ENCODE data around the gene HNRNPM. TPM values are rescaled to one million over a fixed set of nuclear protein-coding genes. Genes with fewer than 3 reads are reported as not detected.

Gene HNRNPM
- polyA plus RNA-seq, 1 donor = 222 TPM

DNA sequence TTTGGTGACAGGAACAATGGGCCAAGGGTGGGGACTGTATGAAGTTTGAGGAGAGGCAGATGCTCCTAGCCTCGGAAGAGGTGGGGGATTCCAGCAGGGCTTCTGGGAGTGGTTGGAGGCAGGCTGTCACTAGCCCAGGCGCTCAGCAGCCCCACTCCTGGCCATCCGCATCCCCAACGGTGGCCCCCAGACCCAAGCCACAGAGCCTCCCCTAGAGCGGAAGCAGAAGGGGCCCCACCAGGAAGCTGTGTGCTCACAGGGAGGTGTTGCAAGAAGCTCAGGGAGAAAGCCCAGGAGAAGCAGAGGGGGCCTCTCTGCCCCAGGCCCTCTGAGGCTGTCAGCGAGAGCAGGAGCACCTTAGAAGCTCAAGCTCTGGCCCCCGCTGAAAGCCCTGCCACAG is 49.4 kb downstream of the HNRNPM start:
- H3K4me1 ChIP-seq (ENCODE audit: control insufficient read depth, insufficient read depth, low read length) = no peaks in the 10 kb centered on the region
- no peak overlapping the region for H3K27ac ChIP-seq (ENCODE audit: low read length)
- peaks cover 12% of the 10 kb centered on the region for H3K36me3 ChIP-seq (ENCODE audit: control insufficient read depth, insufficient read depth, low read length)
- no CpG with 5 or more reads among the region's 7 CpGs for WGBS (ENCODE audit: insufficient coverage, low lambda C conversion rate)
- peaks cover 3% of the 10 kb centered on the region for H3K9me3 ChIP-seq (ENCODE audit: control insufficient read depth, low read depth, low read length)
- DNase-seq = no peak
- no peak overlapping the region for H3K4me3 ChIP-seq (ENCODE audit: low read length)
- no peaks in the 10 kb centered on the region for H3K27me3 ChIP-seq (ENCODE audit: control insufficient read depth, insufficient read depth, low read length)

- Histone ChIP-seq H3K4me3 (ENCODE audit: low read length) (no peak overlapping the region), H3K36me3 (ENCODE audit: control insufficient read depth, insufficient read depth, low read length) (no peaks in the 10 kb centered on the region), H3K4me1 (ENCODE audit: control insufficient read depth, insufficient read depth, low read length) (no peaks in the 10 kb centered on the region), H3K27me3 (ENCODE audit: control insufficient read depth, insufficient read depth, low read length) (no peaks in the 10 kb centered on the region), H3K27ac (ENCODE audit: low read length) (no peak overlapping the region), H3K9me3 (ENCODE audit: control insufficient read depth, low read depth, low read length) (peaks cover 3% of the 10 kb centered on the region)
- WGBS (ENCODE audit: insufficient coverage, low lambda C conversion rate) = no CpG with 5 or more reads among the region's 22 CpGs
- DNase-seq = no peak
Observed at GRCh38 chr19:8498295-8498694, 53.5 kb downstream of the HNRNPM start.

DNA sequence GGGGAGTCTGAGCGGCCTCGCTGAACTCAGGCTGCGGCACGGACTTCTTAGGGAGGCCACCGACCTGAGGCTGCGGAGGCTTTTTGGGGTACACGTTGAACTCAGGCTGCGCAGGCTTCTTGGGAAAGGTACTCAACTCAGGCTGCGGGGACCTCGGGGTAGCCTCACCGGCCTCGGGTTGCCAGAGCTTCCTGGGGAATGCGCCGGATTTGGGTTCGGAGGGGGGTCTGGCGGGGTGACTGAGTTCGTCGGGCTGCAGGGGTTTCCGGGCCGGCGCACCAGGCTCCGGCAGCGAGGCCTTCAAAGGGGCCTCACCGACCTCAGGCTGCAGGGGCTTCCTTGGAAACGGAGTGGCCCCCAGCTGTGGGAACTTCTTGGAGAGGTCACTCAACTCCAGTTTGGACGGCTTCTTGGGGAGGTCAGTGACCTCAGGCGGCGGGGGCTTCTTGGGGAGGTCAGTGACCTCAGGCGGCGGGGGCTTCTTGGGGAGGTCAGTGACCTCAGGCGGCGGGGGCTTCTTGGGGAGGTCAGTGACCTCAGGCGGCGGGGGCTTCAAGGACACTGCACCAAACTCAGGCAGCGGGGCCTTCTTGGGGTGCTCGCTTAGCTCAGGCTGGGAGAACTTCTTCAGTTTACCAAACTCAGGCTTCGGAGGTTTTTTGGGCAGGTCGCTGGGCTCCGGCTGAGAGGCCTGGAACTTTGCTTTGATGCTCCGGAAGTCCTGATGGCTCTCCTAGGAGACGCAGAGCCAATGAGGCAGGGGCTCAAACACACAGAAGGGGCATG is 54.5 kb downstream of the HNRNPM start:
- Histone ChIP-seq H3K27ac (ENCODE audit: low read length) (no peak overlapping the region), H3K27me3 (ENCODE audit: control insufficient read depth, insufficient read depth, low read length) (no peaks in the 10 kb centered on the region), H3K4me1 (ENCODE audit: control insufficient read depth, insufficient read depth, low read length) (no peaks in the 10 kb centered on the region), H3K4me3 (ENCODE audit: low read length) (no peak overlapping the region), H3K9me3 (ENCODE audit: control insufficient read depth, low read depth, low read length) (peaks cover 3% of the 10 kb centered on the region), H3K36me3 (ENCODE audit: control insufficient read depth, insufficient read depth, low read length) (no peaks in the 10 kb centered on the region)
- no peak for DNase-seq
- no CpG with 5 or more reads among the region's 41 CpGs for WGBS (ENCODE audit: insufficient coverage, low lambda C conversion rate)

DNA sequence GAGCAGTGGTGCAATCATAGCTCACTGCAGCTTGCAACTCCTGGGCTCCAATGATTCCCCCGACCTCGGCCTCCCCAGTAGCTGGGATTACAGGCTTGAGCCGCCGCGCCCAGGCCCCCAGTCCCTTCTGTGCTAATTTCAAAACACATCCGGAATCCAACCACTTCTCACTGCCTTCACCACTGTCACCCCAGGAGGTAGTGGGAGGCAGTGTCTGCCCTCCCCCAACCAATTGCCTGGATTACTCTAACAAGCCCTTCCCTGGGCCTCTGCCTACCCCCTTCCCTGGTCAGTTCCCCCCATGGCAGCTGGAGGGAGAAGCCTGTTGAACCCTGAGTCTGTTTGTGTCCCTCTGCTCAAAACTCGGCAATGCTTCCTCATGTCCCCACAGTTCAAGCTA is 55.4 kb downstream of the HNRNPM start:
- Histone ChIP-seq H3K9me3 (ENCODE audit: control insufficient read depth, low read depth, low read length) (peaks cover 3% of the 10 kb centered on the region), H3K27ac (ENCODE audit: low read length) (no peak overlapping the region), H3K36me3 (ENCODE audit: control insufficient read depth, insufficient read depth, low read length) (no peaks in the 10 kb centered on the region), H3K27me3 (ENCODE audit: control insufficient read depth, insufficient read depth, low read length) (no peaks in the 10 kb centered on the region), H3K4me1 (ENCODE audit: control insufficient read depth, insufficient read depth, low read length) (no peaks in the 10 kb centered on the region), H3K4me3 (ENCODE audit: low read length) (no peak overlapping the region)
- WGBS (ENCODE audit: insufficient coverage, low lambda C conversion rate) = no CpG with 5 or more reads among the region's 7 CpGs
- no peak for DNase-seq

- DNase-seq = no peak
- Histone ChIP-seq H3K27ac (ENCODE audit: low read length) (no peak overlapping the region), H3K36me3 (ENCODE audit: control insufficient read depth, insufficient read depth, low read length) (no peaks in the 10 kb centered on the region), H3K27me3 (ENCODE audit: control insufficient read depth, insufficient read depth, low read length) (no peaks in the 10 kb centered on the region), H3K4me1 (ENCODE audit: control insufficient read depth, insufficient read depth, low read length) (peaks cover 4% of the 10 kb centered on the region), H3K9me3 (ENCODE audit: control insufficient read depth, low read depth, low read length) (peaks cover 3% of the 10 kb centered on the region), H3K4me3 (ENCODE audit: low read length) (no peak overlapping the region)
- no CpG with 5 or more reads among the region's 6 CpGs for WGBS (ENCODE audit: insufficient coverage, low lambda C conversion rate)
Observed at GRCh38 chr19:8501516-8501915, 56.7 kb downstream of the HNRNPM start.

DNA sequence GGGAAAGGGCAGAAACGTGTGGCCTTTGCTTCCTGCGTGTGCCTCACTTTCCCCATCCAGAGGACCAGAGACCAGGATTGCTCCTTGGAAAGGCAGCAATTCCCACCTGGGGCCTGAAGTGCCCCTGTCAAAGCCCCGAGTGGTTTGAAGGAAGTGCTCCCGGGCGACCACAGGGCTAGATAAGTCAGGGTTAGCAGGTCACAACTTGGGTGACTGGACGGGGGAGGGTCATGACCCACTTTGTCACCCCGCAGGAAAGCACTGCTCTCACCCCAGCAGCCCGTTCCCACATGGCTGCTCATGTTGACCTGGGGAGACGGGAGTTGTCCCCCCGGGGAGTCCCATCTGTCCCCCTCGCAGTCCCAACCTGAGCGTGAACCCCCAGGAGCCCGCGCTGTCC is 57.2 kb downstream of the HNRNPM start:
- no CpG with 5 or more reads among the region's 14 CpGs for WGBS (ENCODE audit: insufficient coverage, low lambda C conversion rate)
- no peak for DNase-seq
- Histone ChIP-seq H3K36me3 (ENCODE audit: control insufficient read depth, insufficient read depth, low read length) (no peaks in the 10 kb centered on the region), H3K27me3 (ENCODE audit: control insufficient read depth, insufficient read depth, low read length) (no peaks in the 10 kb centered on the region), H3K4me1 (ENCODE audit: control insufficient read depth, insufficient read depth, low read length) (peaks cover 6% of the 10 kb centered on the region), H3K4me3 (ENCODE audit: low read length) (no peak overlapping the region), H3K27ac (ENCODE audit: low read length) (no peak overlapping the region), H3K9me3 (ENCODE audit: control insufficient read depth, low read depth, low read length) (peaks cover 3% of the 10 kb centered on the region)

- Histone ChIP-seq H3K9me3 (ENCODE audit: control insufficient read depth, low read depth, low read length) (peaks cover 3% of the 10 kb centered on the region), H3K4me1 (ENCODE audit: control insufficient read depth, insufficient read depth, low read length) (peaks cover 6% of the 10 kb centered on the region), H3K27me3 (ENCODE audit: control insufficient read depth, insufficient read depth, low read length) (no peaks in the 10 kb centered on the region), H3K36me3 (ENCODE audit: control insufficient read depth, insufficient read depth, low read length) (no peaks in the 10 kb centered on the region), H3K27ac (ENCODE audit: low read length) (no peak overlapping the region), H3K4me3 (ENCODE audit: low read length) (no peak overlapping the region)
- no peak for DNase-seq
- WGBS (ENCODE audit: insufficient coverage, low lambda C conversion rate) = no CpG with 5 or more reads among the region's 7 CpGs
Observed at GRCh38 chr19:8503510-8503909, 58.7 kb downstream of the HNRNPM start.

DNA sequence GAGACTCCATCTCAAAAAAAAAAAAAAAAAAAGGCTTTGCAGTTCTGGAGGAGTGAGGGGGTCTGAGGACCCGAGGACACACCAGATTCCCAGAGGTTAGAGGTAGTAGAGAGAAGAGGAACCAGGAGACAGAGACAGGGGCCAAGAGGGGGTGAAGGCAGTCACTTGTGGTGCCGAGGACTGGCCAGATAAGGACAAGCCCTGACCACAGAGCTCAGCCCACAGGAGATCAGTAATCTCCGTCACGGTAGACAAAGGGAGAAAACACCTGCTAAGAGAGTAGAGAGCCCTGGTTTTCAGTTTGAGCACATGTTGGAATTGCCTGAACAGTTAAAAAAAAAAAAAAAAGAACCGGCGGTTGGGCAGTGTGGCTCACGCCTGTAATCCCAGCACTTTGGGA is 59.4 kb downstream of the HNRNPM start:
- no CpG with 5 or more reads among the region's 7 CpGs for WGBS (ENCODE audit: insufficient coverage, low lambda C conversion rate)
- Histone ChIP-seq H3K27ac (ENCODE audit: low read length) (no peak overlapping the region), H3K27me3 (ENCODE audit: control insufficient read depth, insufficient read depth, low read length) (no peaks in the 10 kb centered on the region), H3K4me3 (ENCODE audit: low read length) (no peak overlapping the region), H3K9me3 (ENCODE audit: control insufficient read depth, low read depth, low read length) (peaks cover under 1% of the 10 kb centered on the region), H3K4me1 (ENCODE audit: control insufficient read depth, insufficient read depth, low read length) (peaks cover 6% of the 10 kb centered on the region), H3K36me3 (ENCODE audit: control insufficient read depth, insufficient read depth, low read length) (no peaks in the 10 kb centered on the region)
- DNase-seq = no peak

DNA sequence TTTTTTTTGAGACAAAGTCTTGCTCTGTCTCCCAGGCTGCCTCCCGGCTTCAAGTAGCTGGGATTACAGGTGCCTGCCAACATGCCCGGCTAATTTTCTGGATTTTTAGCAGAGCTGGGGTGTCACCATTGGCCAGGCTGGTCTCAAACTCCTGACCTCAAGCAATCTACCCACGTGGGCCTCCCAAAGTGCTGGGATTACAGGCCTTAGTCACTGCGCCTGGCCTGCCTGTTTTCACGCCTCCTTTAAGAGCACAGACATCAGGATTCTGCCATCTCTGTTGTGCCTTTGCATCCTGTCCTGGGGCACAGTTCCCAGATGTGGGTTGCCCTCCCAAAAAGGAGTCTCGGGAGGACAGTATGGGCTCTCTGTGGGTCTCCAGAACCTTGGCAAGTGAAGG is 60.1 kb downstream of the HNRNPM start:
- peaks cover 6% of the 10 kb centered on the region for H3K4me1 ChIP-seq (ENCODE audit: control insufficient read depth, insufficient read depth, low read length)
- WGBS (ENCODE audit: insufficient coverage, low lambda C conversion rate) = no CpG with 5 or more reads among the region's 6 CpGs
- no peak overlapping the region for H3K4me3 ChIP-seq (ENCODE audit: low read length)
- no peaks in the 10 kb centered on the region for H3K9me3 ChIP-seq (ENCODE audit: control insufficient read depth, low read depth, low read length)
- no peaks in the 10 kb centered on the region for H3K27me3 ChIP-seq (ENCODE audit: control insufficient read depth, insufficient read depth, low read length)
- H3K36me3 ChIP-seq (ENCODE audit: control insufficient read depth, insufficient read depth, low read length) = no peaks in the 10 kb centered on the region
- H3K27ac ChIP-seq (ENCODE audit: low read length) = no peak overlapping the region
- DNase-seq = no peak

DNA sequence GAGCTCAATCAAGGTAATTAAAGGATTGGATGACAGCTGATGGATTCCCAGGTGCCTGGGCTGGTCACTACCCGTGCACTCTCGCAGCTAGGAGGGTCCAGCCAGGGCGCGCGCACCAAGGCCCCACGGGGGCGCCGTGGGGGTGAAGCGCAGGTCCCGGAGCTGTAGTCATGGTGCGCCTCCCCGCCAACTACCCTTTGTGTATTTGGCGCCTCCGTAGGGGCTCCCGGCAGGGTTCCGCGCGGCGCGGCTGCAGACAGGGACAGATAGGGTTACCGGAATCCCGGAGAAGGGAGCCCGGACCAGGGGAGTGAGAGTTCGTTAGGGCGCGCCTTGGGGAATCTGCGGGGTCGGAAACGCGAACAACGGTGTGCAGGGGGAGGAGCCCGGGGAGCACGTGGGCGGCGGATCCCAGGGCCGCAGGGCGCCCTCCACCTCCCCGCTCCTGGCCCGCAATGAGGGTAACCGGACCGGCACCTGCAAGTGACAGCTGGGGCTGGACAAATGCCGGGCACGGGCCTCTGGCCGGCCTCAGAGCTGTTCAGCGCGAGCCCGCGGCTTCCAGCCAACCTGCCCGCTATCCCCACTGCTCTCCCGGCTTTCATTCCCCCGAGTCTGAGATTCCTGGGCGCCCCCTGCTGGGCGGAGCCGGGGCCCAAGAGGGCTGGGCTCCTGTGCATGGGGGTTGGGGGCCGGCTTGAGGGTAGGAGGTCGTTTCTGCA is 61.1 kb downstream of the HNRNPM start:
- Histone ChIP-seq H3K4me1 (ENCODE audit: control insufficient read depth, insufficient read depth, low read length) (peaks cover 6% of the 10 kb centered on the region), H3K27me3 (ENCODE audit: control insufficient read depth, insufficient read depth, low read length) (no peaks in the 10 kb centered on the region), H3K4me3 (ENCODE audit: low read length) (peak overlapping the region; percentile 42), H3K27ac (ENCODE audit: low read length) (no peak overlapping the region), H3K9me3 (ENCODE audit: control insufficient read depth, low read depth, low read length) (no peaks in the 10 kb centered on the region), H3K36me3 (ENCODE audit: control insufficient read depth, insufficient read depth, low read length) (peaks cover 2% of the 10 kb centered on the region)
- peak in 1 of 2 donors; percentile 71 for DNase-seq
- no CpG with 5 or more reads among the region's 56 CpGs for WGBS (ENCODE audit: insufficient coverage, low lambda C conversion rate)
